HG03064 (cell line): ENCODE data around the gene HOXB3.

Experiments
- ATAC-seq: cut with Tn5 transposase; IDR thresholded peaks from one replicate; pipeline ENCODE4 v1.9.1; 2021; ENCODE audit warnings: low read depth; ENCODE audit not compliant: unreplicated experiment

The HOXB3 gene

DNA sequence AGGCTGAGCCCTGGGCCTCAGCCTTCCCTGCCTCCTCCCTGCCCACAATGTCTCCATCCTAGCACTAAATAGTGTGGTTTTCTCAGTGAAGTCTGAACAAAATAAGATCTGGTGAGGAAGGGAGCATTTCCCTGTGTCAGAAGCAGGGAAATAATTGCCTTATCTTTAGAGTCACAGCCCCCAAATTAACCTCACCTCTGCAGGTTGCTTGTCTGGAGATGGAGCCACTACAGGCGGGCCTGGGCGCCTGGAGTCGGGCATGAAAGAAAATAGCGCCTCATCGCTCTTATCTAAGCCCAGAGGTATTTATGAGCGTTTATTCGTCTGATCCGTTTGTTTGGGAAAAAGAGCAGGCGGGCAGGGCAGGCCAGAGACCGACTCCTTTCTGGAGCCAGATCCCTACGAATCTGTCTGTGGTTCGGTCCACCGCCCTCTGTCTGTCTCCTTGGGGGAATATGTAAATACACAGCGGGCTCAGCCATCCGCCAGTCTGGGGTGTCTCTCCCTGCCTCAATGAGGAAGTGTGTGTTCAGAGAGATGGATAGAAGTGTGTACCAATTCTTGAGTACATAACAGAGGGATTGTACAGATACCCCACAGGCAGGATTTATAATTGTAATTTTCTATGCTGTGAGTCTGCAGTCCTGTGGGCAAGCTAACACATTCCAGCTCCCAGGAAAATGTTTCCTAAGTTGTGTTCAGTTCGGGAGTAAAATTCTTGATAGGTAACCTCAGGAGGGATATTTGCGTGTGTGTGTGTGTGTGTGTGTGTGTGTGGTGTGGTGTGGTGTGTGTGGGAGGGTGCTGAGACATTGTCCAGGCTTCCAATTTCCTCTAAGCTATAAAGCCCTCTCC lies 10.4 kb upstream of the HOXB3 start:
- no peak for ATAC-seq

DNA sequence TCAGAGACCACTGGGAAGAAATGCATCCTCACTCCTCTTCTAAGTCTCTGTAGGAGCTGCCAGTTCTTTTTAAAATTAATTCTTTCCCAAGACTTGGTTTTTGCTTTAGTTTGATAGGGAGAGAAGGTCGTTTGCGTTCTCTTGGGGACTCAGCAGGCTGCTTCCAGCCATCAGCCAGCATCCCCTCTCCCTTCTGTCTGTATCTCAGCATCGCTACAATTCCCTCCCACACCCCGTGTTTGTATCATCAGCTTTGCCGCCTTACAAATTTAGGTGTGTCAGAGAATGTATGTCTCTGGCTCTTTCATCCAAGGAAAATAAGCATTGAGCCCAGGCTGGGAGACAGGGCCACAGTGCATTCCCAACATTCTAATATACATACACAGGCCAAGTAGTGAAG lies 9.3 kb upstream of the HOXB3 start:
- ATAC-seq: no peak

DNA sequence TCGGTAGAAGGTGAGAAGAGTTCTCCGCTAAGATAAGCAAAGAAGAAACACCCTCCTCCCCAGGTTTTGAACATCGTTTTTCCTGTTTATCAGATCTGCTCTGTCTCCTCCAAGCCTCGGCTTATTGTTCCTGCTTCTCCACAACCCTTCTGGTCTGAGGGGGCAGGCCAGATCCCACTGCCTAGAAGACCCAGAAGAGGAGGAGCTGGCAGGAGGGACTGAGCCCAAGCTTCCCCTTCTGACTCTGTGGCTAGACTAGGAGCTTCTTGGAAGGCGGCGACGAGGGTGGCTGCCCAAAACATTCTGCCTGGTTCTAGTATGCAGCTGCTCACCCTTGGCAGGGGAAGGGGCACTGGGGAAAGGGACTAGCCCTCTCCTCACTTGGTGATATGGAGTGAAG lies 8.7 kb upstream of the HOXB3 start:
- no peak for ATAC-seq

DNA sequence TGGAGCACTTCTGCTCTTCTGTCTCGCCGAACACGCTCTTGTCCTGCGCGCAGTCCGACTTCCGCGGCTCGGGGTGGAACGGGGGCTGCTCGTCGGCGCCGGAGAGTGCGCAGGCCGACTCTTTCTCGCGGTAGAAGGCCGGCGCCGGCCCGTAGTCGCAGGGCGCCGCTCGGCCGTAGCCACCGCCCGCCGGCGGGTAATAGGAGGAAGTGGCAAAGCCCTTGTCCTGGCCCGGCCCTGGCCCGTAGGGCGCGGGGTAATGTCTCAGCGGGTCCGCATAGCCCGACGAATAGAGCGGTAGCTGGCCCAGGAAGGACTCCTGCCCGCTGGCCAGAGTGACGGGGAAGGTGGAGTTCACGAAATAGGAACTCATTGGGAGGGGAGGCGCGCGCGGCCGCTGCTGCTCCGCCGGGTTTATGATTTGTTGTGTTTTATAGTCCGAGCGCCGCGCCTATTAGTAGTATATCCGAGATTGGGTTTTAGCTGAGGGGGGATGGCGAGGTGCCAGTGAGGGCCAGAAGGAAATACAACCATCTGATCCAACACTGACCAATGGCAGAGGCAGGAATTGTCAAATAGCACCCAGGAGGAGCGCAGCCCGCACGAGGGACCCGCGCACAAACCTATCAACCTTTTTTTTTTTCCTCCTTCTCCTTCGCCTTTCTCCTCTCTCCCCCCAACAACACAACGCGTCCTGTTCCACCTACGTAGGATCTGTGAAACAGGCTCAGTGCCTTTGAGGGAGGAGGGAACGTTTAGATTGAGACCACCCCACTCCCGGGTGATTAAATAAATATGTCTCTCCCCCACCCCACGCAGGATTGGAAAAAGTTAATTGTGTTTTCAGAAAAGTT lies 8.0 kb upstream of the HOXB3 start:
- no peak for ATAC-seq

DNA sequence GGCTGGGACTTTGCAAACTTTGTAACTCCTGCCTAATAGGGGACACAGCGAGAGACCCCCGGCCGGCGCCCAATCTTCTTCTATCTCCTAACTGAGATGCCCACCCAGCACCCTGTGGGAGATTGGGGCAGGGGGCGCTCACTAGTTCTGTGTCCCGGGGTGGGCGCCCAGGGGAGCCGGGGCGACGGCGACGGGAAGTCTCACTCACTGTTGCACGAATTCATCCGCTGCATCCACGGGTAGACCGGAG lies 7.4 kb upstream of the HOXB3 start:
- no peak for ATAC-seq

DNA sequence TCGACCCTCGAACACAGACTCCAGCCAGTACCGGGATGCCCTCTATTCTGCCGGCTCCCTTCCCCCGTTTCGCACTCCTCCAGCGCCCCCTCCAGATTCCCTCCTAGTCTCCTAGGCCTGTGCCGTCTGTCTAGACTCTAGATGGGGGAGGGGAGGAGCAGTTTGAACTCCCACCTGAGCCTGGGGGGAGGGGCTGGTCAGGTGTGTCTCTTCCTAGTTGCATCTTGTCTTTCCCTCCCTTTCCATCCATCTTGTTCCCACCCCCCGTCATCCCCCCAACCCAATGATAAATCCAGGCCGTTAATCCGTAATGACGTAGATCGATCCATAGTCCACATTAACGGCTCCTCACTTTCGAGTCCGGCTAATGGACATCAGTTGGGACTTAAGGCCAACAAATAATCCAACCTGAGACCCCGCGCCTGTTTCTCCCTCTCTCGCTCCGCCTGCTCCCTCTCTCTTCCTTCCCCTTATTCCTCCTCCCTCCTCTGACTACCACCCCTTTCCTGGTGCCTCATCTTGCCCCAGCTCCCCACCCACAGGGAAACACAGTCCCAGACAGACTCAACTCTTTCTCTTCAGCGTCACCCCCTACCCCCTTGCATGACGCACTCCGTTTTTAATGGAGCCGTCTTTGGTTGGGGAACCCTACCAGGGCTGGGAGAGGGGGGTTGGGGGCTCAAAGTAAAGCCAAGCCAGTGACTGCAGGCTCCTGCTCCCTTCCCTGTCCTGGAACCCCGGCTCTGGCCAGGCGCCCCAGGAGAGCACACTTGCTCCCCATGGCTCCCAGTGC lies 6.9 kb upstream of the HOXB3 start:
- no peak for ATAC-seq

DNA sequence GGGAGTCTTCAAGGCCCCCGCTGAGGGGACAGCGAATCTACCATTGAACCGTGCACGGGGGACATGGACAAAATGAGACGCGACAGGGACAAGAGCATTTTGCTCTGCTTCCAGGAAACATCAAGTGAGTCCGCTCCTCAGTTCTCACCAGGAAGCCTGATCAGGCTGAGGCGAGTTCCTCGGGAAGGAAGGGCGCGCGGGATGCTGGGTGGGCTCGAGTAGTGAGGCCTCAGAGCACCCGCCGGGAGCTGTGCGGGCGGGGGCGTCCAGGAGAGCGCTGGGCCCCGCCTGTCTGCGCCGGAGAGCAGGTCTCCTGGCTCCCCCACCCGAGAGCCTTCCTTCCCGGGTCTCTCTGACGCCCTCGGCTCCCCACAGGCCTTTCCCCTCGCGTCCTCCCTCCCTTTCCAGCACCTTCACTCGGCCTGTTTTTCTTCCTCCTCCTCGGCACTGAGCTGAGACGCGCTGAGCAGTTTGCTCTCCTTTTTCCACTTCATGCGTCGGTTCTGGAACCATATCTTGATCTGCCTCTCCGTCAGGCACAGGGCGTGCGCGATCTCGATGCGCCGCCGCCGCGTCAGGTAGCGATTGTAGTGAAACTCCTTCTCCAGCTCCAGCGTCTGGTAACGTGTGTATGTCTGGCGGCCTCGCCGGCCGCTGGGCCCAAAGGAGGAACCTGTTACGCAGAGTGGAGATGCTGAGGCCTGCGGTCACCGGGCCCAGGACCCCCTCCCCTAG lies 6.1 kb upstream of the HOXB3 start:
- ATAC-seq: no peak

DNA sequence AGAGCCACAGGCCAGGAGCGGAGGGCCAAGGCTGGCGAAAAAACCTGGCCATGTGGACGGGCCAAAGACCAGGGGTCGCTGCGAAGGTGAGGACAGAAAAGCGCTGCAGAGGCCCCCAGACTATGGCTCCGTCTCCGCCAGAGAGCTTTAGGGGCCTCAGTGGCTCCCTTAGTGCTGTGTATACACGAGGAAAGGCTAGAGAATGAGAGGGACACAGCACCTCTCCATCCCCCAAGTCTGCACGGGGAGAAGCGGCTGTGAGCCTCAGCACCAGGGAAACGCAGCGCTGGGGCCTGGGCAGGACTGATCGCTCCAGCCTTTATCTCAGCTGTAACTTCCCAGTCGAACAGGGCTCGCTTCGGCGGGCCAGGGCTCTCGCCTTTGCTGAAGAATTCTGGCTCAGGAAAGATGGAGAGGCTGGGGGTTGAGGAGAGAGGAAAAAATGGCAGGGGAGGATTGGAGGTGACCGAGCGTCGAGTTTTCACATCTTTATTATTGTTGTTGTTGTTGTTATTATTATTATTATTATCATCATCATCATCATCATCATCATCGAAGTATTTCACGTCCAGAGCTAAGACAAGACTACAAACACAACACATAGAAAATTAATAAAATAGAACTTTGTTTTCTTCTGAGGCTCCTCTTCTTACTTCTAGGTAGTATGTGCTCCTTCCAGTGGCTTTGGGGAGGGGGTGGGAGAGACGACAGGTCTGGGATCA lies 5.4 kb upstream of the HOXB3 start:
- ATAC-seq: no peak

DNA sequence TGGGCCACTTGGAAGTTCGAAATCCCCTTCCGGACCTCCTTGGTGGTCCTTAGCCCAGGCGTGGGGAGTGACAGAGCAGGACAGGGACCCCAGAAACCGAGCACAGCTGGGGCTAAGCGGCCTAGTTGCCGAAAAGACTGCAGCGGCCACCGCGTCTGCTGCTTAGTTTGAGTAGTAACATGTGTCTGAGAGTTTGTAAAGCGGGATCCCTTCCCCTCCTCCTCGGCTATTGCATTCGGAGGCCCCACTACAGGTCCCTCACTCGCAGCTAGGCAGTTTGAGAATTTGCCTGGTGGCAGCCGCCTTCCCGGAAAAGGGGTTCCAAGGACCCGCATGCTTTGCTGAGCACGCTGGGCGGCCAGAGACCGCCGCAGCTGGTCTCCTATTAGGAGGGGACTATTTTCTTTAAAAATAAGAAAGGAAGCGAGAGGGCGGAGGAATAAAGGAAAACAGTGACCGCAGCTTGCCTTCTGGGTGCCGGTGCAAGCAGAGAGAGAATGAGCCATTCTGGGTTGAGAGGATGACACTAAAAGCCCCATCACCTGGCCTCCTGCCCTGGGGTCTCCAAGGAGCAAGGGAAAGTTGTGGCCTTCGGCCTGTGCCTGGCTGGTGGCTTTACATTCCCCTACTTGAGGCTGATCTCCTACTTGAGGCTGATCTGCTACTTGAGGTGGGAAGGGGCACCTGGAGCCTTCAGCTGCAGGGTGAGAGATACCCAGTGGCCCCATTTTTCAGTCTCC lies 4.7 kb upstream of the HOXB3 start:
- no peak for ATAC-seq

DNA sequence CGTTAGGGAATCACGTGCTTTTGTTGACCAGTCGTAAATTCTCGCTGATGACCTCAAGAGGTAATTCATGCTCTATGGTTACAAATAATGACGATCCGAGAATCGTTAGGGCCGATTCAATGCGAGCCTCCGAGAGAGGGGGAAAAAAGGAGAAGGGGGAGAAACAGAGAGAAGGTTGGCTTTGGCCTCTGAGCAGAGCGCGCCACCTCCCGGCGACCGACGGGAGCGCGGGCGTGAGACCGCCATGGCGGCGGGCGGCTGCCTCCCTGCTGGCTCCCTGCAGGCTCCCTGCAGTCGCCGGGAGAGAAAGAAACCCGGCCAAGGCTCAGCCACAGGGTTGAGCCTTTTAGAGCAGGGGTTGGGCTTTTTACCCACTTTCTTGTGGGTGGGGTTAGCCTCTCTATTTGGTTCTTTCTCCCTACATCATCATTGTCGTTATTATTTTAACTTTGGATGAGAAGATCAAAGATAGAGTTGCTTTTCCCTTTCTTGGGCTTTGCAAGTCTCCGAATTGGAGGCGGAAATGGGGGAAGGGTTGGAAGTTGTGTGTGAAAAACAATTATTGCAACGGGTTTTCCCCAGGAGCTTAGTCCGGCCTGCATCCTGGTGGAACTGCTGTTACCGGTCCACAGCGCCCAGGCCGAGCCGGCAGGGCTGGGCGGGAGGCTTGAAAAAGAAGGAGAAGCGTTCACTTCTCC lies 3.9 kb upstream of the HOXB3 start:
- ATAC-seq: no peak

DNA sequence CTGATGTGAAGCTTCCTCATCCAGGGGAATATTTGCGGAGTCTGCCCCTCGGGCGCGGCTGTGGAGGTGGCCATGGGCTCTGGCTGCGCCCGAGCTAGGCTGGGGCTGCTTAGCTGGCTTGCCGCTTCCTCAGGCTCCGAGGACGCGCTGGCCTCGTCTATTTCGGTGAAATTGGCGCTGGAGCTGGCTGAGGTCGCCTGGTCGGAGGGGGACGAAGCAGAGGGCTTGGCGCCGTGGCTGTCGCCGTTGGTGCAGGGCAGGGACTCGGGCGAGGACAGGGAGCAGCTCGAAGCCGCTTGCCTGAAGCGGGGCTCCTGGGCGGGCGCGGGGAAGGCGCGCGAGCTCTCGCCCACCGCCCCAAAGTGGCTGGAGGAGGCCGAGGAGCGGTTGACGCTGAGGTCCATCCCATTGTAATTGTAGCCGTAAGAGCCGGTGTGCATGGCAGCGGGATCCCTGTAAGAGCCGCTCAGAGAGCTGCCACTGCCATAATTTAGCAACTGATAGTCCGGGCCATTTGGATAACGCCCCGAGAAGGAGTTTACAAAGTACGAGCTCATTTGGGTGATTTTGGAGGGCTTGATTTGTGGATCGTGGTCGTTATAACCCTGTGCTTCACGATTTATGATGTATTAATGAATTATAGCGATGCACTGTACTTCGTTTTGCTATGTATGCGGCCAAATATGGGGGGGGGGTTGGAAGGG lies 3.2 kb upstream of the HOXB3 start, which contains the start of gene HOXB5:
HOXB5 (minus strand) TSS at position 654 of the 704 bp plus-strand sequence; CDS start at position 557, 97 bp downstream.
- ATAC-seq: no peak

DNA sequence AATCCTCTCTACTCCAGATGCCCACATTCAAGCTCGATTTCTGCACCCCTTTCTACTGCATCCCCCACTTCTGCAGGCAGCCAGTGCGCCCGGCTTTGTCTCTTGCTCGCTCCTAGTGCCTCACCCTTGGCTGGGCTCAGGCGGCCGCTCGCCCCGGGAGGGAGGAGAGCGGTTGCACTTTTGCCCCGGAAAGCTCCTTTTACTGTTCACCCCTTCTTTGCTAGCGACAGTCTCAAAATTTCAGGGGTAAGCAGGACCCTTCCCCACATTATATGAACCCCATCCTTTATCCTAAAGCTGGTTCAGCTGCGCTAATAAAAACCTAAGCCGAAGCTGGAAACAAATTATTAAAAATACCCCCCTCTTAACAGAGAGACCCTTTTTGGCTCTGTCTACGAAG lies 2.5 kb upstream of the HOXB3 start:
- no peak for ATAC-seq

DNA sequence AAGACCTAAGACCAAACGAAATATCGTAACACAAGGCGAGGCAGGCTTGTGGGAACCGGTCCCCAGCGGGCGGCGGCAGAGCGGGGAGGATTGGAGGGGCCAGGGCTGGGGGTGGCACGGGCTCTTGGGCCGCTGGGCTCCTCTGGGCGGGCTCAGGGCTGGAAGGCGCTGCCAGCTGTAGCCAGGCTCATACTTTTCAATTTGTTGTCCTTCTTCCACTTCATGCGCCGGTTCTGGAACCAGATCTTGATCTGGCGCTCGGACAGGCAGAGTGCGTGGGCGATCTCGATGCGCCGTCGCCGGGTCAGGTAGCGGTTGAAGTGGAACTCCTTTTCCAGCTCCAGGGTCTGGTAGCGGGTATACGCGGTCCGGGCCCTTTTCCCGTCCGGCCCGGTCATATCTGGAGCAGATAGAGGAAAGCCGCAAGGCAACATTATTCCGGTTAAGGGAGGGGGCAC lies 2.0 kb upstream of the HOXB3 start:
- no peak for ATAC-seq

DNA sequence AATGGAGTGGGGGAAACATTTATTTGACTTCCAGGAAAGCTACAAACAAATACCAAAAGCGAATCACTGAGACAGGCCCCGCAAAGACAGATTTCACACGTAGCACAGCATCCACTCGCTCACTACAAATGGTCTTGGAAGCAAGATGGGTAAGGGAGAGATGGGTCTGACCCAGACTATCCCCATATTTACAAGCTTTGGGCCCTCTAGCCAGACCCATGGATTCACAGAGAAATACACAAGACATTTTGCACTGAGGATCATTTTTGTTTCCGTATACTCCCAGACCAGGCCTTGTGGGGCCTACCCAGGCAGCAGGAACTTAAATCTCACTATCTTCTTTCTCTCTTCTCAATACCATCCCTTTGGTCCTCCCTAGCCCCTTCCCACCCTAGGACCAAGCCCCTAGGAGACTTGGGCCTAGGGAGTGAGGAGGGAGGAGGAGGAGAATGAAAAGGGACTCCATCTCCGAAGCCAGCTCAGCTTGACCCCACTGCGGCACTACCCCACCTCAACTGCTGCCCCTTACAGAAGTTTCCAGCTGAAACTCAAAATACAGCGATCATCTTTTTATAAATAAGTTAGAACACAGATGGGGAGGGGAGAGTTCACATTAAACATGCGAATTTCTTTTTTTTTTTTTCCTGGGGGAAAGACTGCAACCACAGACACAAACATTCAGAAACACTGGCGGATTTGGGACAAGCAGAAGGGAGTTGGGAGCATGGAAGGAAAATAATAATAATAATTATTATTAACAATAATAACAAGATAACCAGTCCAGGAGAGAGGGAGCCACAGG lies 1.4 kb upstream of the HOXB3 start:
- no peak for ATAC-seq

DNA sequence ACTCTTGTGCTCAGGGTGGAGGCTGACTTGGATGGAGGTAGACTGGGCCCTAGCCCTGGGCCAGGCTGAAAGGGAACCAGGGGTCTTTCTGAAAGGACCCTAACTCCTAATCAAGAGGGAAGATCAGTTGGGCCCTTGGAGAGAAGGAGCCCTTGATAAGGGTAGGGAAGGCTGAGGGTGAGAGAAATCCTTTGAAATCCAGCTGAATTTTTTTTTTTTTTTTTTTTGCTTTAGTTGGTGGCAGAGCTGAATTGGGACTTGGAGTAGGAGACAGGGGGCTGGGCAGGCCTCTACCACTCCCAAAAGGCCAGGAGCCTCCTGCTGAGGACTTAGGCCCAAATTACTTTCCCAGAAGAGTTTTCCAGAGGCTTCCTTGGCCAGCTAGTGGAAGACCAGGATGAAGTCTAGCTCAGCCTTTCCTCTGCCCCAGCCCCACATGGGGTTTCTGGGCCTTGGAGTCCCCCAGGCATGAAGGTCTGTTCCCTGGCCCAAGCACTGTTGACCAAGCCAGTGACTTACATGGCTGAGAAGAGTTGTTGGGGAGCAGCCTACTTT lies 643 bp upstream of the HOXB3 start:
- no peak for ATAC-seq

DNA sequence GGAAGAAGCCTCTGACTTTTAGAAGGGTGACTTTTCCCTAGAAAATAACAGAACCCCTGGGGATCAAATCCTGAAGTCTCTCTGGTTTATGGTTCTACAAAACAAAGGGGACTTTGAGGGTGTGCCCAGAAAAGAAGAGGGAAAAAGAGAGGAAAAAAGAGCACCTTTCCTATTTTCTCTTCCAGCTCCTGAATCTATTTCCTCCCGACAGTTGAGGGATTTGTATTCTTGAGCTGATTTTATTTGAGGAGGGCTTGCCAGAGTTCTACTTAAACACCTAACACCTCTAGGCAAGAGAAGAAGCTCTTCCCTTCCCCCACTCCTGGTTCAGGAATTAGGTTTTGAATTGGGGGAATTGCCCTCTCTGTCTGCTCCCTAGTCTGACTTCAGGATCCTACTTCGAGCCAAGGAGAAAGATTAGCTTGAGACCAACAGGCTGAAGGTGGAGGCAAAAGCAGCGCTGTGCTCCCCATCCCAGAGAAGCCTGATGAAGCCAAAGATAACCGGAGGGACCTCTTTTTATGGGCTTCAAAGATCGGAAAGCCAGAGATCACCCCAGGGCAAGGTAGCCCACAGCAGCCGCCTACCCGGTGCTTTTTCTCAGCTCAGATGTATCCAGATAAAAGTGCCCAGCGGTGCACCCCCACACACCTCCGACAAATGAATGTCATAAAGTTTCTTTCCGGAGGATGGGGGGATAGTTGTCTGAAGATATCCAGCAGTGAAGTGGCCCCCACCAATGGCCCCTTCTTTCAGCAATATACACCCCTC lies 796 bp downstream of the HOXB3 start:
- ATAC-seq: no peak
